Tibial nerve (tissue), 4 donors: ENCODE data around the gene DEFB125. TPM values are rescaled to one million over a fixed set of nuclear protein-coding genes. Genes with fewer than 3 reads are reported as not detected.

Experiments
- DNase-seq, 2 donors: peaks; one replicate each; pipeline ENCODE4 v3.0.0-alpha.2; 2019; ENCODE audit warnings: low spot score in 2 of 2
- H3K27ac ChIP-seq, 4 donors: fragments of 200-600 bp; sonication (generic) in 3 of 4; one replicate each; pipeline ENCODE4 v1.5.1; 2017 to 2019; ENCODE audit warnings: mild to moderate bottlenecking in 1 of 4
- H3K27me3 ChIP-seq, 2 donors: fragments of 200-600 bp; sonication (generic) in 1 of 2; one replicate each; pipeline versions ENCODE4 v1.5.1 to v1.6.0; 2017 to 2019
- H3K36me3 ChIP-seq, 3 donors: fragments of 200-600 bp; sonication (generic); one replicate each; pipeline ENCODE4 v1.5.1; 2018 to 2019
- H3K4me1 ChIP-seq, 4 donors: fragments of 200-600 bp; sonication (generic) in 3 of 4; one replicate each; pipeline ENCODE4 v1.5.1; 2017 to 2019
- H3K4me3 ChIP-seq, 4 donors: fragments of 200-600 bp; sonication (generic) in 3 of 4; one replicate each; pipeline ENCODE4 v1.5.1; 2017 to 2019; ENCODE audit warnings: mild to moderate bottlenecking in 1 of 4, moderate library complexity in 1 of 4
- H3K9me3 ChIP-seq, 4 donors: fragments of 200-600 bp; sonication (generic) in 3 of 4; one replicate each; pipeline ENCODE4 v1.5.1; 2017 to 2019
- EP300 ChIP-seq, 2 donors: sonication (generic); formaldehyde crosslinking; IDR thresholded peaks; one replicate each; pipeline ENCODE4 v1.6.1; 2017; ENCODE audit warnings: antibody characterized with exemption in 2 of 2, mild to moderate bottlenecking in 1 of 2
- POLR2A ChIP-seq, 2 donors: fragments of 450-650 bp; IDR thresholded peaks; one replicate each; pipeline ENCODE4 v1.6.1; 2017; ENCODE audit warnings: antibody characterized with exemption in 2 of 2, mild to moderate bottlenecking in 2 of 2, moderate library complexity in 2 of 2
- WGBS, 2 donors: methylation state at CpG; one replicate each; pipeline ENCODE4 v1.1.5; 2018; 5-methylcytosine and 5-hydroxymethylcytosine counted together
- total RNA-seq, 4 donors: library from RNA; depleted of rRNA; stranded (reverse); fragments of >200 nt; gene quantifications; one replicate each; pipeline ENCODE4 v1.1.0, GENCODE V29; 2016
- TF ChIP-seq, protein P1 (sequence below), 5 experiments: fragments of 200-600 bp in 3 of 5; fragments of 450-650 bp in 2 of 5; sonication (generic) in 3 of 5; IDR thresholded peaks; one replicate each; pipeline ENCODE4 v1.5.1; 2016 to 2019; ENCODE audit warnings: antibody characterized with exemption in 5 of 5, mild to moderate bottlenecking in 3 of 5, moderate library complexity in 2 of 5

The DEFB125 gene, protein sequence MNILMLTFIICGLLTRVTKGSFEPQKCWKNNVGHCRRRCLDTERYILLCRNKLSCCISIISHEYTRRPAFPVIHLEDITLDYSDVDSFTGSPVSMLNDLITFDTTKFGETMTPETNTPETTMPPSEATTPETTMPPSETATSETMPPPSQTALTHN
- total RNA-seq = not detected

- peaks cover 0 to 7% (median 0%) of the 10 kb centered on the region in 4 donors for H3K9me3 ChIP-seq
- WGBS, 2 donors = 60 to 73% methylated on average over 3 of the region's 3 CpGs
- no peak within 1 kb of the TSS for H3K4me3 ChIP-seq
- no peaks in the 10 kb centered on the region for H3K36me3 ChIP-seq
- no peak within 1 kb of the TSS for H3K27ac ChIP-seq
- DNase-seq = no peak
- H3K4me1 ChIP-seq = no peaks in the 10 kb centered on the region
- H3K27me3 ChIP-seq = no peaks in the 10 kb centered on the region
- TF ChIP-seq POLR2A (IDR thresholded peaks at IDR 0.05) (no peak), EP300 (IDR thresholded peaks at IDR 0.05) (no peak)
- TF ChIP-seq, protein P1, sequence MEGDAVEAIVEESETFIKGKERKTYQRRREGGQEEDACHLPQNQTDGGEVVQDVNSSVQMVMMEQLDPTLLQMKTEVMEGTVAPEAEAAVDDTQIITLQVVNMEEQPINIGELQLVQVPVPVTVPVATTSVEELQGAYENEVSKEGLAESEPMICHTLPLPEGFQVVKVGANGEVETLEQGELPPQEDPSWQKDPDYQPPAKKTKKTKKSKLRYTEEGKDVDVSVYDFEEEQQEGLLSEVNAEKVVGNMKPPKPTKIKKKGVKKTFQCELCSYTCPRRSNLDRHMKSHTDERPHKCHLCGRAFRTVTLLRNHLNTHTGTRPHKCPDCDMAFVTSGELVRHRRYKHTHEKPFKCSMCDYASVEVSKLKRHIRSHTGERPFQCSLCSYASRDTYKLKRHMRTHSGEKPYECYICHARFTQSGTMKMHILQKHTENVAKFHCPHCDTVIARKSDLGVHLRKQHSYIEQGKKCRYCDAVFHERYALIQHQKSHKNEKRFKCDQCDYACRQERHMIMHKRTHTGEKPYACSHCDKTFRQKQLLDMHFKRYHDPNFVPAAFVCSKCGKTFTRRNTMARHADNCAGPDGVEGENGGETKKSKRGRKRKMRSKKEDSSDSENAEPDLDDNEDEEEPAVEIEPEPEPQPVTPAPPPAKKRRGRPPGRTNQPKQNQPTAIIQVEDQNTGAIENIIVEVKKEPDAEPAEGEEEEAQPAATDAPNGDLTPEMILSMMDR (IDR thresholded peaks at IDR 0.05) = no peak
These were observed at the start of gene DEFB125 for GRCh38 chr20:87401-87800. DEFB125 (plus strand) TSS chr20:87672; CDS start chr20:87710, 38 bp downstream.

GRCh38 chr20:60035-60918 is 27.2 kb upstream of the DEFB125 start:
- no peaks in the 10 kb centered on the region for H3K27me3 ChIP-seq
- H3K9me3 ChIP-seq = peaks cover 0 to 7% (median 0%) of the 10 kb centered on the region in 4 donors
- H3K27ac ChIP-seq = no peak overlapping the region
- no peaks in the 10 kb centered on the region for H3K4me1 ChIP-seq
- H3K36me3 ChIP-seq = no peaks in the 10 kb centered on the region
- 52 to 61% methylated on average over 6 of the region's 6 CpGs for WGBS, 2 donors
- TF ChIP-seq, protein P1 (IDR thresholded peaks at IDR 0.05) = no peak
- TF ChIP-seq EP300 (IDR thresholded peaks at IDR 0.05) (no peak), POLR2A (IDR thresholded peaks at IDR 0.05) (no peak)
- no peak for DNase-seq
- H3K4me3 ChIP-seq = no peak overlapping the region

DNA sequence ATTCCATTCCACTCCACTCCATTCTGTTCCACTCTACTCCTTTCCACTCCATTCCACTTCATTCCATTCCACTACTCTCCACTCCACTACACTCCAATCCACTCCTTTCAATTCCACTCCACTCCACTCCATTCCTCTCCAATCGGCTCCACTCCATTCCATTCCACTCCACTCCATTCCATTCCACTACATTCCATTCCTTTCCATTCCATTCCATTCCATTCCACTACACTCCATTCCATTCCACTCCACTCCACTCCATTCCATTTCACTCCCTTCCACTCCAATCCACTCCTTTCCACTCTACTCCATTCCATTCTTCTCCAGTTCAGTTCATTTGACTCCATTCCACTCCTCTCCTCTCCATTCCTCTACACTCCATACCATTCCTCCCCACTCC is 26.2 kb upstream of the DEFB125 start:
- H3K27ac ChIP-seq = no peak overlapping the region
- H3K4me1 ChIP-seq = no peaks in the 10 kb centered on the region
- 95 to 100% methylated on average over 1 of the region's 1 CpG for WGBS, 2 donors
- TF ChIP-seq POLR2A (IDR thresholded peaks at IDR 0.05) = no peak
- TF ChIP-seq EP300 (IDR thresholded peaks at IDR 0.05) = no peak
- TF ChIP-seq, protein P1 (IDR thresholded peaks at IDR 0.05) = no peak
- DNase-seq = no peak
- no peaks in the 10 kb centered on the region for H3K36me3 ChIP-seq
- peaks cover 0 to 7% (median 0%) of the 10 kb centered on the region in 4 donors for H3K9me3 ChIP-seq
- H3K4me3 ChIP-seq = no peak overlapping the region
- no peaks in the 10 kb centered on the region for H3K27me3 ChIP-seq

- Histone ChIP-seq H3K4me1 (no peaks in the 10 kb centered on the region), H3K4me3 (no peak overlapping the region), H3K27ac (no peak overlapping the region), H3K9me3 (peaks cover 0 to 7% (median 0%) of the 10 kb centered on the region in 4 donors), H3K27me3 (no peaks in the 10 kb centered on the region), H3K36me3 (no peaks in the 10 kb centered on the region)
- DNase-seq = no peak
- no peak for TF ChIP-seq POLR2A (IDR thresholded peaks at IDR 0.05)
- TF ChIP-seq, protein P1 (IDR thresholded peaks at IDR 0.05) = no peak
- no peak for TF ChIP-seq EP300 (IDR thresholded peaks at IDR 0.05)
- 78 to 80% methylated on average over 5 of the region's 5 CpGs for WGBS, 2 donors
These were observed 25.7 kb upstream of the DEFB125 start for GRCh38 chr20:61757-62156.

DNA sequence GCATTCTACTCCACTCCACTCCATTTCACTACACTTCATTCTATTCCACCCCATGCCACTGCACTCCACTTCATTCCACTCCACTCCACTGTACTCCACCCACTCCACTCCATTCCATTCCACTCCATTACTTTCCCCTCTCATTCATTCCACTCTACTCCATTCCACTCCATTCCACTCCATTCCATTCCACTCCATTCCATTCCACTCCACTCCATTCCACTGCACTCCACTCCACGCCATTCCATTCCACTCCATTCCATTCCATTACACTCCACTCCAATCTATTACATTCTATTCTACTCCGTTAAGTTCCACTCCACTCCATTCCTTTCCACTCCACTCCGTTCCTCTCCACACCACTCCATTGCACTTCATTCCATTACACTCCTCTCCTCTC is 25.0 kb upstream of the DEFB125 start:
- no peak for TF ChIP-seq POLR2A (IDR thresholded peaks at IDR 0.05)
- no peak for TF ChIP-seq EP300 (IDR thresholded peaks at IDR 0.05)
- TF ChIP-seq, protein P1 (IDR thresholded peaks at IDR 0.05) = no peak
- H3K27me3 ChIP-seq = no peaks in the 10 kb centered on the region
- H3K27ac ChIP-seq = no peak overlapping the region
- no peaks in the 10 kb centered on the region for H3K4me1 ChIP-seq
- no peak overlapping the region for H3K4me3 ChIP-seq
- H3K9me3 ChIP-seq = peaks cover 0 to 7% (median 0%) of the 10 kb centered on the region in 4 donors
- DNase-seq = no peak
- no peaks in the 10 kb centered on the region for H3K36me3 ChIP-seq
- 81 to 83% methylated on average over 3 of the region's 3 CpGs for WGBS, 2 donors
